BE2C (cell line): ENCODE measurements around the gene FOXN1.

ENCODE experiments used
- DNase-seq: peaks from one replicate; pipeline ENCODE4 v3.0.0-alpha.2; 2020
- H3K27me3 ChIP-seq: fragments of 250-450 bp; sonication (Bioruptor Pico); 2 replicates; pipeline ENCODE4 v1.5.1; 2020; ENCODE audit warnings: mild to moderate bottlenecking
- H3K36me3 ChIP-seq: fragments of 250-450 bp; sonication (Bioruptor Pico); 2 replicates; pipeline ENCODE4 v1.5.1; 2020; ENCODE audit warnings: mild to moderate bottlenecking
- H3K4me1 ChIP-seq: fragments of 250-450 bp; sonication (Bioruptor Pico); 2 replicates; pipeline ENCODE4 v1.5.1; 2020
- H3K4me3 ChIP-seq: 2 replicates; pipeline ENCODE4 v1.5.1; 2011; ENCODE audit warnings: low read depth, low read length
- H3K9me3 ChIP-seq: fragments of 250-450 bp; sonication (Bioruptor Pico); 2 replicates; pipeline ENCODE4 v1.5.1; 2020
- CTCF ChIP-seq: IDR thresholded peaks from 2 replicates; pipeline ENCODE4 v1.5.1; 2012; ENCODE audit warnings: mild to moderate bottlenecking, low read depth, low read length

Gene FOXN1

GRCh38 chr17:28530250-28530649 lies 24.1 kb downstream of the FOXN1 start:
- no peaks in the 10 kb centered on the region for H3K27me3 ChIP-seq
- DNase-seq: no peak
- no peak overlapping the region for H3K4me3 ChIP-seq

GRCh38 chr17:28530926-28531325 lies 24.8 kb downstream of the FOXN1 start:
- no peaks in the 10 kb centered on the region for H3K27me3 ChIP-seq
- H3K9me3 ChIP-seq: no peaks in the 10 kb centered on the region
- H3K36me3 ChIP-seq: no peaks in the 10 kb centered on the region
- DNase-seq: no peak
- H3K4me1 ChIP-seq: no peaks in the 10 kb centered on the region
- H3K4me3 ChIP-seq: no peak overlapping the region
- TF ChIP-seq CTCF: no peak

More at GRCh38 chr17:28530250-28530649, 24.1 kb downstream of the FOXN1 start:
- TF ChIP-seq CTCF: no peak
- H3K9me3 ChIP-seq: no peaks in the 10 kb centered on the region
- no peaks in the 10 kb centered on the region for H3K4me1 ChIP-seq
- no peaks in the 10 kb centered on the region for H3K36me3 ChIP-seq

- Histone ChIP-seq H3K4me1 (no peaks in the 10 kb centered on the region), H3K9me3 (no peaks in the 10 kb centered on the region), H3K27me3 (no peaks in the 10 kb centered on the region), H3K4me3 (no peak overlapping the region), H3K36me3 (no peaks in the 10 kb centered on the region)
- DNase-seq: no peak
- no peak for TF ChIP-seq CTCF
Measured at GRCh38 chr17:28532050-28532960, 26.2 kb downstream of the FOXN1 start.

GRCh38 chr17:28533091-28533807 lies 27.1 kb downstream of the FOXN1 start:
- Histone ChIP-seq H3K9me3 (no peaks in the 10 kb centered on the region), H3K4me3 (no peak overlapping the region), H3K36me3 (no peaks in the 10 kb centered on the region), H3K27me3 (no peaks in the 10 kb centered on the region), H3K4me1 (no peaks in the 10 kb centered on the region)
- no peak for DNase-seq
- no peak for TF ChIP-seq CTCF

- Histone ChIP-seq H3K36me3 (no peaks in the 10 kb centered on the region), H3K4me3 (no peak overlapping the region), H3K27me3 (no peaks in the 10 kb centered on the region), H3K9me3 (no peaks in the 10 kb centered on the region), H3K4me1 (no peaks in the 10 kb centered on the region)
- no peak for TF ChIP-seq CTCF
- DNase-seq: no peak
Measured at GRCh38 chr17:28534740-28535375, 28.7 kb downstream of the FOXN1 start.
